GM12864 (cell line): ENCODE results near the gene USP20.

ENCODE experiments used
- DNase-seq: peaks from one replicate; pipeline ENCODE4 v3.0.0-alpha.2; 2011; ENCODE audit warnings: low read depth
- H3K4me3 ChIP-seq: 2 replicates; pipeline ENCODE4 v1.5.1; 2011; ENCODE audit warnings: mild to moderate bottlenecking, low read depth, low read length, control low read depth
- CTCF ChIP-seq: IDR thresholded peaks from 2 replicates; pipeline ENCODE4 v1.5.1; 2011; ENCODE audit warnings: low read depth, mild to moderate bottlenecking, moderate library complexity, low read length, control low read depth, inconsistent platforms; ENCODE audit errors: missing control alignments

The USP20 gene

GRCh38 chr9:129840034-129840433 lies 4.8 kb downstream of the USP20 start:
- no peak overlapping the region for H3K4me3 ChIP-seq
- no peak for TF ChIP-seq CTCF
- DNase-seq: no peak

GRCh38 chr9:129841071-129841470 lies 5.8 kb downstream of the USP20 start:
- no peak for DNase-seq
- no peak overlapping the region for H3K4me3 ChIP-seq
- no peak for TF ChIP-seq CTCF

GRCh38 chr9:129845373-129845772 lies 10.1 kb downstream of the USP20 start:
- TF ChIP-seq CTCF: no peak
- H3K4me3 ChIP-seq: no peak overlapping the region

GRCh38 chr9:129848712-129849441 lies 13.6 kb downstream of the USP20 start:
- no peak for TF ChIP-seq CTCF
- no peak overlapping the region for H3K4me3 ChIP-seq
- no peak for DNase-seq

More at GRCh38 chr9:129845373-129845772, 10.1 kb downstream of the USP20 start:
- no peak for DNase-seq

- no peak for TF ChIP-seq CTCF
- DNase-seq: no peak
- H3K4me3 ChIP-seq: no peak overlapping the region
Observed at GRCh38 chr9:129849901-129850300, 14.6 kb downstream of the USP20 start.

GRCh38 chr9:129850821-129851550 lies 15.7 kb downstream of the USP20 start:
- DNase-seq: no peak
- no peak for TF ChIP-seq CTCF
- no peak overlapping the region for H3K4me3 ChIP-seq
